Measurements from ENCODE around the gene PRKCZ. TPM values are rescaled to one million over a fixed set of nuclear protein-coding genes. Genes with fewer than 3 reads are reported as not detected.
"Not testable (repeated sequence)": the region's sequence is repeated elsewhere in the genome, so short reads cannot be mapped to it uniquely, and the experiment has no call there.

PRKCZ gene
- polyA plus RNA-seq, 3 donors from 2014 or later = 7.5 to 14.0 (median 9.4) TPM

DNA sequence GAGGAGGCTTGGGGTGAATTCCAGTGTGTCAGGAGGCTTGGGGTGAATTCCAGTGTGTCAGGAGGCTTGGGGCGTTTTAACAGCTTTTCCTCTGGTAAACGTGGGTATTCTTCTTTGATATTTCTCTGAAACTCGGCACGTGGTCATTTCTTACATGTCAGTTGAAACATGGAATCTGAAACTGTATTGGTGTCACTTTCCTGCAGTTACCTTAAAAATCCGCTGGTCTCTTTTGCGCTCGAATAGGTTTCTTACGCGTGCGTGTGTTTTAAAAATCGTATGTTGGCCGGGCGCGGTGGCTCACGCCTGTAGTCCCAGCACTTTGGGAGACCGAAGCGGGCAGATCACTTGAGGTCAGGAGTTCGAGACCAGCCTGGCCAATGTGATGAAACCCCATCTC is 33.5 kb downstream of the PRKCZ start:
- peaks cover 0 to 11% (median 2%) of the 10 kb centered on the region in 6 donors for H3K9me3 Mint-ChIP-seq
- no peak for DNase-seq
- peaks cover under 1 to 4% (median under 1%) of the 10 kb centered on the region in 3 donors for H3K36me3 Mint-ChIP-seq
- H3K4me1 Mint-ChIP-seq = peaks cover 0 to 5% of the 10 kb centered on the region in 2 donors
- H3K27ac Mint-ChIP-seq = no peak overlapping the region
- no peaks in the 10 kb centered on the region for H3K27me3 Mint-ChIP-seq (ENCODE audit: low read depth in 3 of 3)
- no peak overlapping the region for H3K4me3 Mint-ChIP-seq

DNA sequence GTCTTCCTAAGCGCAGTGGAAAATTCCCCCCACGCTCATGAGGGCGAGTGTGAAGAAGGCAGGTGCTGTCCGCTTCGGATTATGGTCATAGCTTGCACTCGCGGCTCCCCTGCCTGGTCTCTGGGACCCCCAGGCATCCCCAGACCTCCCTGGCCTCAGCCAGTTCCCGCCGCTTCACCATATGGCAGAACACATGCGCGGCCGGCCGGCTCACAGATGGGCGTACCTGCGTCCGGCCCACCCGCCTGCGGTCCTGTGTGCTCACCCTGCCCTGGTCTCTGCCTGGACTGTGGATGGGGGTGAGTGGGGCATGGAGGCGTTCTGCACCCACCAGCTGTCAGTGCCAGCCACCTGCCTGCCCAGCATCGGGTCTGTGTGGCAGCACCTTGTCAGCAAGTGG is 34.1 kb downstream of the PRKCZ start:
- Mint-ChIP-seq H3K4me3 (no peak overlapping the region), H3K27ac (no peak overlapping the region), H3K4me1 (peaks cover 0 to 5% of the 10 kb centered on the region in 2 donors), H3K27me3 (ENCODE audit: low read depth in 3 of 3) (no peaks in the 10 kb centered on the region), H3K9me3 (peaks cover 0 to 6% (median 1%) of the 10 kb centered on the region in 6 donors), H3K36me3 (peaks cover 0 to 3% (median 0%) of the 10 kb centered on the region in 3 donors)
- DNase-seq = no peak

DNA sequence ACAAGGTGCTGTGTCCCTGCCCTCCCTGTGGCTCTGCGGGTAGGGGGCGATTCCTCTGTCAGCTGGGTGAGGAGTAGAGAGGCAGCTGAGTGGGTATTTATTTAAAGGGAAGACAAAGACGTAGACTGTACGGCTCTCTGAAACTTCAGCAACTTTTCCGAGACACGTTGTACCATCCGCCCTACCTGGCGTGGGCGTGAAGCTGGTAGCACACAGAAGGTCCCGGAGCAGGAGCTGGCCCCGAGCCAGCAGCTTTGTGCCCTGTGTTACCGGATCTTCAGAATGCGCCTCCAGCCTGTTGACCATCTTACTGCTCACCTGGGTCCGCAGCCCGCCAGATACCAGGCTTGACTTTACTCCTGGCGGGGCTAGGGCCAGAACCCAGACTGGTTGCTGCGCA is 34.9 kb downstream of the PRKCZ start:
- H3K4me3 Mint-ChIP-seq = no peak overlapping the region
- no peaks in the 10 kb centered on the region for H3K27me3 Mint-ChIP-seq (ENCODE audit: low read depth in 3 of 3)
- peaks cover 0 to 5% of the 10 kb centered on the region in 2 donors for H3K4me1 Mint-ChIP-seq
- H3K36me3 Mint-ChIP-seq = peaks cover 0 to 1% (median 0%) of the 10 kb centered on the region in 3 donors
- no peak overlapping the region for H3K27ac Mint-ChIP-seq
- peaks cover 0 to 2% (median 0%) of the 10 kb centered on the region in 6 donors for H3K9me3 Mint-ChIP-seq
- no peak for DNase-seq

DNA sequence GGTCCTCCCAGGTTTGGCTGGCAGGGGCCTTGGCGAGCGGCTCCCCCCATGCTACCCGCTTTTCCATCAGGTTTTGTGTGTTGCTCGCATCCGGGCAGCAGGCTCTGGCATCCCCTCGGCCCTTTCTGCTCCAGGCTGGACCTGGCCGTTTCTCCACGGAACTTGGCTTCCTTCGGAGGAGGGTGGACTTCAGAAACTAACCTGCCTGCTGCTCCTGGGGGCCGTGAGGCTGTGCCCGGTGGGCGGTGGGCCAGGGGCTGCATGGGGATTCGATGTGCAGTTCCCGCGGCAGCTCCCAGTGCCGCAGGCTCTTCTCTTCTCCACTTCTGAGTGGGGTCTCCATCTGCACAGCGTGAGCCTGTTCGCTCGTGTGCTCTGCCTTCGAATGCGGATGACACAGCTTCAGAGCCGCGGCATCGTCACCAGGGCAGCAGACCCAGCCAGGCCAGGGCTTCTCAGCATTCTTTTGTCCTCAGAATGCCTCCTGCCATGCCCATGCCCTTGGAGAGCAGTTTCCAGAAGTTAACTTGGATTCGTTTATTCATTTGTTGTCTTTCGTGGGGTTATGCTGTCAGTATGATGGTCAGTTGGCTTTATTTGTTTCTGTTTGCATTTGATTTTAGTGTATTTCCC is 36.4 kb downstream of the PRKCZ start:
- no peak overlapping the region for H3K27ac Mint-ChIP-seq
- no peak for DNase-seq
- H3K36me3 Mint-ChIP-seq = no peaks in the 10 kb centered on the region
- no peaks in the 10 kb centered on the region for H3K9me3 Mint-ChIP-seq
- no peak overlapping the region for H3K4me3 Mint-ChIP-seq
- H3K4me1 Mint-ChIP-seq = peaks cover 3 to 4% of the 10 kb centered on the region in 2 donors
- H3K27me3 Mint-ChIP-seq (ENCODE audit: low read depth in 3 of 3) = peaks cover 0 to under 1% (median 0%) of the 10 kb centered on the region in 3 donors

GRCh38 chr1:2087766-2088165 is 37.6 kb downstream of the PRKCZ start:
- peaks cover 0 to 2% (median 0%) of the 10 kb centered on the region in 3 donors for H3K27me3 Mint-ChIP-seq (ENCODE audit: low read depth in 3 of 3)
- peaks cover 1 to 5% of the 10 kb centered on the region in 2 donors for H3K4me1 Mint-ChIP-seq
- DNase-seq = no peak
- no peak overlapping the region for H3K27ac Mint-ChIP-seq
- H3K36me3 Mint-ChIP-seq = no peaks in the 10 kb centered on the region
- no peaks in the 10 kb centered on the region for H3K9me3 Mint-ChIP-seq
- H3K4me3 Mint-ChIP-seq = no peak overlapping the region

DNA sequence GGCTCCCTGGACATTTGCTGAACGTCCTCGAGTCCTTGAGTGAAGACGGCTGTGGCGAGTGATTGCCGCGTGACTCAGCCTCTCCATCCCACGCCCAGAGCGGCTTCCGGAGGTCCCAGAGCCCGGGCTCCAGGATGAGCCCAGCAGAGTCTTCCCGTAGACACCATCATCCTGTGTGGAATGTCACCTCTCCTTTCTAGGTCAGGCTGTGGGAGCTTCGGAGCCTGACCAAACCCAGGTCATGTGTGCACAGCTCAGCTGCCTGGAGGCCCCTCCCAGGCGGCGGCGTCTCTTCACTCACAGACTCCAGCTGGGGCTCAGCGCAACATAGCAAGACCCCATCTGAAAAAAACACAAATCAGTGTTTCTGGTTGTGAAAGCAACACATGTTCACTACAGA is 38.2 kb downstream of the PRKCZ start:
- Mint-ChIP-seq H3K36me3 (no peaks in the 10 kb centered on the region), H3K4me1 (peaks cover 1 to 5% of the 10 kb centered on the region in 2 donors), H3K27ac (no peak overlapping the region), H3K9me3 (no peaks in the 10 kb centered on the region), H3K27me3 (ENCODE audit: low read depth in 3 of 3) (peaks cover 0 to 2% (median 0%) of the 10 kb centered on the region in 3 donors), H3K4me3 (no peak overlapping the region)
- DNase-seq = no peak

DNA sequence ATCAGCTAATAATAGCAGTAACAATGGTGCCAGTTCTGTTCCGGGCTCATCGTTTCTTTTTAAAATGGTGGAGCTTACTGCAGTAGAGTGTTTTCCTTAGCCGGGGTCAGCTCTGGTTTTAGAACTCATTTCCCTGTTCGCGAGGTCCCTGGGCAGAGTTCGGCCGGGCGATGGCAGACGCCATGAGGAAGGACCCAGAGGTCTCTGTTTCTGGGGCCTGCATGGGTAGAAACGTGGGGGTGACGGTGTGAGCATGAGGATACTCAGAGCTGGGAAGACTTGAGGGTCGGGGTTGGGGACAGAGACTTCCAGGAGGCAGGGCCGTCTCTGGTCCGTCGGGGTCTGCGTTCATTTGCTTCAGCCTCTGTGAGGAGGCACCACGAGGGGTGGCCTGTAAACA is 38.8 kb downstream of the PRKCZ start:
- no peaks in the 10 kb centered on the region for H3K36me3 Mint-ChIP-seq
- H3K27me3 Mint-ChIP-seq (ENCODE audit: low read depth in 3 of 3) = peaks cover 0 to 3% (median 0%) of the 10 kb centered on the region in 3 donors
- no peak overlapping the region for H3K4me3 Mint-ChIP-seq
- no peak overlapping the region for H3K27ac Mint-ChIP-seq
- H3K9me3 Mint-ChIP-seq = no peaks in the 10 kb centered on the region
- peaks cover 0 to 5% of the 10 kb centered on the region in 2 donors for H3K4me1 Mint-ChIP-seq
- DNase-seq = no peak

GRCh38 chr1:2090216-2090890 is 40.1 kb downstream of the PRKCZ start:
- Mint-ChIP-seq H3K27ac (no peak overlapping the region), H3K27me3 (ENCODE audit: low read depth in 3 of 3) (peaks cover 0 to 3% (median 0%) of the 10 kb centered on the region in 3 donors)

GRCh38 chr1:2091611-2092604 is 41.7 kb downstream of the PRKCZ start:
- DNase-seq = peak; percentile 6 to 24 (median 19)
- no peaks in the 10 kb centered on the region for H3K9me3 Mint-ChIP-seq
- H3K4me1 Mint-ChIP-seq = peaks cover 0 to 5% of the 10 kb centered on the region in 2 donors
- peaks cover 0 to 5% (median 0%) of the 10 kb centered on the region in 3 donors for H3K27me3 Mint-ChIP-seq (ENCODE audit: low read depth in 3 of 3)
- H3K4me3 Mint-ChIP-seq = no peak overlapping the region
- H3K36me3 Mint-ChIP-seq = no peaks in the 10 kb centered on the region
- H3K27ac Mint-ChIP-seq = peak overlapping the region in 1 of 6 donors; percentile 29

More at GRCh38 chr1:2090216-2090890, 40.1 kb downstream of the PRKCZ start:
- H3K4me3 Mint-ChIP-seq = no peak overlapping the region
- H3K9me3 Mint-ChIP-seq = no peaks in the 10 kb centered on the region
- no peaks in the 10 kb centered on the region for H3K36me3 Mint-ChIP-seq
- no peak for DNase-seq
- peaks cover 0 to 5% of the 10 kb centered on the region in 2 donors for H3K4me1 Mint-ChIP-seq

DNA sequence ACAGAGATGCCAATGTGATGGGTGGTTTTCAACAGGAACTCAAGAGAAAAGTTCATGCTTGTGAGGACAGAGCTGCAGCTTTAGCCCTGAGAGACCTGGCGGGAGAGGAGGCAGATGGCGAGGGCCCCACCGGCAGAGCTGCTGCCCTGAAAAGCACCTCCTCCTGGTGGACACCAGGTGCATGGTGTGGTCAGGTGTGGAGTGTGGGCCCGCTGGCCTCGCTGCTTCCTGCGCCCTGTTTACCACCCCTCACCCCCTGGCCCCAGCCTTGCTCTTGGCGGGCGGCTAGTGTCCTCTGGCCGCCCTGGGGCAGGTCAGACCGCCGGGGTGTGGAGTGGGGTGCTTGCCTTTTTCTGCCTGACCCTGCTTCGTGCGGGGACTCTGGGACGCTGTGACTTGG is 42.8 kb downstream of the PRKCZ start:
- Mint-ChIP-seq H3K4me3 (no peak overlapping the region), H3K9me3 (peaks cover 0 to 4% (median 3%) of the 10 kb centered on the region in 6 donors), H3K36me3 (peaks cover 4 to 5% (median 5%) of the 10 kb centered on the region in 3 donors), H3K4me1 (peaks cover 0 to 5% of the 10 kb centered on the region in 2 donors), H3K27me3 (ENCODE audit: low read depth in 3 of 3) (peaks cover 0 to 5% (median 0%) of the 10 kb centered on the region in 3 donors), H3K27ac (no peak overlapping the region)
- no peak for DNase-seq

GRCh38 chr1:2093636-2094035 is 43.4 kb downstream of the PRKCZ start:
- peaks cover 0 to 5% of the 10 kb centered on the region in 2 donors for H3K4me1 Mint-ChIP-seq
- no peak overlapping the region for H3K27ac Mint-ChIP-seq
- peaks cover 0 to 6% (median 3%) of the 10 kb centered on the region in 6 donors for H3K9me3 Mint-ChIP-seq
- DNase-seq = no peak
- H3K27me3 Mint-ChIP-seq (ENCODE audit: low read depth in 3 of 3) = peaks cover 0 to 5% (median 0%) of the 10 kb centered on the region in 3 donors
- H3K4me3 Mint-ChIP-seq = no peak overlapping the region
- peaks cover 5 to 9% (median 9%) of the 10 kb centered on the region in 3 donors for H3K36me3 Mint-ChIP-seq

GRCh38 chr1:2094269-2095158 is 44.3 kb downstream of the PRKCZ start:
- not testable (repeated sequence) for H3K4me3 Mint-ChIP-seq; DNase-seq; H3K27ac Mint-ChIP-seq; H3K9me3 Mint-ChIP-seq; H3K36me3 Mint-ChIP-seq; H3K4me1 Mint-ChIP-seq; H3K27me3 Mint-ChIP-seq (ENCODE audit: low read depth in 3 of 3)

DNA sequence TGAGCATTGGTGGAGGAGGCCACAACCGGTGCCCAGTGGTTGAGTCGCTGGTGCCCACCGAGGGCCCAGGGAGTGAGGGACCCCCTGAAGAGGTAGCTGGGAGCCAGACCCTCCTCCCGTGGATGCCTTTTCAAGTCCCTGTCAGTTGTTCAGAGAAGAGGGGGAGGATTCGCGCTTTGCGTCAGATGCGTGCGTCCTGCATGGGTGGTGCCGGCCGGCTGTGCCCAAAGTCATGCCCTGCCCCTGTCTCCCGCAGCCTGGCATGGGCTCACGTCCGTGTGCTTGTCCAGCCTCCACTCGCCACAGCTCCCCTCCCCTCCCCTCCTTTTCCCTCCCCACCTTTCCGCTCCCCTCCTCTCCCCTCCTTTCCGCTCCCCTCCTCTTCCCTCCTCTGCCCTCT is 45.2 kb downstream of the PRKCZ start:
- H3K27me3 Mint-ChIP-seq (ENCODE audit: low read depth in 3 of 3) = peaks cover 0 to 5% (median 0%) of the 10 kb centered on the region in 3 donors
- DNase-seq = no peak
- peaks cover 8 to 9% (median 9%) of the 10 kb centered on the region in 3 donors for H3K36me3 Mint-ChIP-seq
- H3K4me1 Mint-ChIP-seq = peaks cover 0 to 5% of the 10 kb centered on the region in 2 donors
- H3K4me3 Mint-ChIP-seq = no peak overlapping the region
- H3K9me3 Mint-ChIP-seq = peaks cover 0 to 6% (median 3%) of the 10 kb centered on the region in 6 donors
- no peak overlapping the region for H3K27ac Mint-ChIP-seq

Measured in immature natural killer cell (primary cell).